HG02981 (cell line): ENCODE results near the gene CERCAM.
"Not testable (repeated sequence)": the region's sequence is repeated elsewhere in the genome, so short reads cannot be mapped to it uniquely, and the experiment has no call there.

Experiments used
- ATAC-seq: cut with Tn5 transposase; IDR thresholded peaks from one replicate; pipeline ENCODE4 v1.9.1; 2021; ENCODE audit warnings: mild to moderate bottlenecking, moderate library complexity; ENCODE audit not compliant: unreplicated experiment

CERCAM gene

GRCh38 chr9:128416014-128416413, 4.6 kb upstream of the CERCAM start:
- ATAC-seq, result no peak

- ATAC-seq, result no peak
Measured at GRCh38 chr9:128416432-128417019, 4.1 kb upstream of the CERCAM start.

- no peak for ATAC-seq
Measured at GRCh38 chr9:128419061-128419925, 1.4 kb upstream of the CERCAM start.

GRCh38 chr9:128420060-128420650, 502 bp upstream of the CERCAM start:
- peak; percentile 61 for ATAC-seq

- no peak for ATAC-seq
Measured at GRCh38 chr9:128421482-128421996, 882 bp downstream of the CERCAM start.

- not testable (repeated sequence) for ATAC-seq
Measured at GRCh38 chr9:128422022-128422782, 1.5 kb downstream of the CERCAM start.

- ATAC-seq, result no peak
Measured at GRCh38 chr9:128422783-128423150, 2.1 kb downstream of the CERCAM start.

- ATAC-seq, result not testable (repeated sequence)
Measured at GRCh38 chr9:128423356-128423755, 2.7 kb downstream of the CERCAM start.

- no peak for ATAC-seq
Measured at GRCh38 chr9:128424268-128424780, 3.7 kb downstream of the CERCAM start.

GRCh38 chr9:128428644-128429512, 8.2 kb downstream of the CERCAM start:
- ATAC-seq, result no peak

- ATAC-seq, result no peak
Measured at GRCh38 chr9:128429513-128430086, 8.9 kb downstream of the CERCAM start.

GRCh38 chr9:128431207-128431606, 10.6 kb downstream of the CERCAM start:
- no peak for ATAC-seq

- no peak for ATAC-seq
Measured at GRCh38 chr9:128434340-128434739, 13.7 kb downstream of the CERCAM start.

- no peak for ATAC-seq
Measured at GRCh38 chr9:128435611-128436010, 15.0 kb downstream of the CERCAM start.

- ATAC-seq, result peak; percentile 48
Measured at GRCh38 chr9:128438343-128439109, 17.9 kb downstream of the CERCAM start.

GRCh38 chr9:128439273-128439672, 18.6 kb downstream of the CERCAM start:
- ATAC-seq, result no peak

- ATAC-seq, result no peak
Measured at GRCh38 chr9:128442150-128442549, 21.5 kb downstream of the CERCAM start.

GRCh38 chr9:128446505-128446904, 25.8 kb downstream of the CERCAM start:
- ATAC-seq, result not testable (repeated sequence)

GRCh38 chr9:128448746-128449145, 28.1 kb downstream of the CERCAM start:
- ATAC-seq, result no peak
